Caco-2 (cell line): ENCODE data around the gene AKAP8L. TPM values are rescaled to one million over a fixed set of nuclear protein-coding genes. Genes with fewer than 3 reads are reported as not detected.

Source experiments
- BruUV-seq: library from RNA; stranded (reverse); fragments of 400-500 nt; replicated peaks from 2 replicates; lab custom pipeline; 2021; lab: Mats Ljungman, UMichigan
- CTCF ChIA-PET: fragments of 300-600 bp; sonication (Branson Sonifier 250); formaldehyde crosslinking; loops from one replicate; lab custom pipeline; 2022; ENCODE audit warnings: antibody characterized with exemption; lab: Charles Lee
- POLR2A ChIA-PET: fragments of 300-600 bp; sonication (Branson Sonifier 250); formaldehyde crosslinking; loops from one replicate; lab custom pipeline; 2022; ENCODE audit warnings: antibody characterized with exemption; lab: Charles Lee
- DNase-seq, 2 experiments: peaks; one replicate each; pipeline versions ENCODE4 v3.0.0 to v3.0.0-alpha.2; 2020 to 2022
- H3K27me3 ChIP-seq: replicated peaks from 2 replicates; pipeline ENCODE4 v1.6.0; 2011; ENCODE audit warnings: low read length; ENCODE audit not compliant: control insufficient read depth, insufficient read depth
- H3K36me3 ChIP-seq: 2 replicates; pipeline ENCODE4 v1.5.1; 2011; ENCODE audit warnings: low read length; ENCODE audit not compliant: control insufficient read depth, insufficient read depth
- H3K4me1 ChIP-seq: fragments of 250-450 bp; sonication (Bioruptor Pico); 2 replicates; pipeline ENCODE4 v1.5.1; 2020; ENCODE audit warnings: mild to moderate bottlenecking
- H3K4me3 ChIP-seq: 2 replicates; pipeline ENCODE4 v1.5.1; 2011; ENCODE audit warnings: low read depth, mild to moderate bottlenecking, control low read depth, low read length
- H3K9me3 ChIP-seq: fragments of 250-450 bp; sonication (Bioruptor Pico); 2 replicates; pipeline ENCODE4 v1.5.1; 2020; ENCODE audit warnings: mild to moderate bottlenecking, moderate library complexity
- H3K27ac Mint-ChIP-seq: one replicate; pipeline ENCODE4 v1.8.0; 2022; ENCODE audit warnings: mixed read lengths; ENCODE audit not compliant: unreplicated experiment
- H3K27me3 Mint-ChIP-seq: one replicate; pipeline ENCODE4 v1.8.0; 2022; ENCODE audit warnings: mixed read lengths; ENCODE audit not compliant: insufficient read depth, unreplicated experiment
- H3K36me3 Mint-ChIP-seq: one replicate; pipeline ENCODE4 v1.8.0; 2022; ENCODE audit warnings: mild to moderate bottlenecking, mixed read lengths; ENCODE audit not compliant: insufficient read depth, unreplicated experiment
- H3K4me1 Mint-ChIP-seq: one replicate; pipeline ENCODE4 v1.8.0; 2022; ENCODE audit warnings: low read depth, mixed read lengths; ENCODE audit not compliant: unreplicated experiment
- H3K4me3 Mint-ChIP-seq: one replicate; pipeline ENCODE4 v1.8.0; 2022; ENCODE audit warnings: mild to moderate bottlenecking, moderate library complexity, mixed read lengths; ENCODE audit not compliant: unreplicated experiment
- H3K9me3 Mint-ChIP-seq: one replicate; pipeline ENCODE4 v1.8.0; 2022; ENCODE audit warnings: mixed read lengths; ENCODE audit not compliant: unreplicated experiment
- intact Hi-C: fragments of 100-400 bp; cut with micrococcal nuclease; formaldehyde crosslinking; loops from one replicate; pipeline ENCODE4 v1.10.0; 2022; ENCODE audit not compliant: unreplicated experiment
- total RNA-seq: library from RNA; stranded (reverse); gene quantifications from 2 replicates; pipeline ENCODE4 v1.2.3, GENCODE V29; 2022
- TF ChIP-seq, protein P1 (sequence below), 2 experiments: fragments of 200-600 bp in 1 of 2; IDR thresholded peaks; 1 replicate in 1 of 2; 2 replicates in 1 of 2; pipeline versions ENCODE4 v1.5.1 to v1.8.0; 2011 to 2022; ENCODE audit warnings: antibody characterized with exemption in 1 of 2, control low read depth in 1 of 2, inconsistent platforms in 1 of 2, low read depth in 1 of 2, low read length in 1 of 2, mild to moderate bottlenecking in 1 of 2, moderate library complexity in 1 of 2; ENCODE audit not compliant: insufficient read depth in 1 of 2, severe bottlenecking in 1 of 2, unreplicated experiment in 1 of 2

AKAP8L gene
- total RNA-seq, 1 experiment from 2014 or later: 112 TPM

DNA sequence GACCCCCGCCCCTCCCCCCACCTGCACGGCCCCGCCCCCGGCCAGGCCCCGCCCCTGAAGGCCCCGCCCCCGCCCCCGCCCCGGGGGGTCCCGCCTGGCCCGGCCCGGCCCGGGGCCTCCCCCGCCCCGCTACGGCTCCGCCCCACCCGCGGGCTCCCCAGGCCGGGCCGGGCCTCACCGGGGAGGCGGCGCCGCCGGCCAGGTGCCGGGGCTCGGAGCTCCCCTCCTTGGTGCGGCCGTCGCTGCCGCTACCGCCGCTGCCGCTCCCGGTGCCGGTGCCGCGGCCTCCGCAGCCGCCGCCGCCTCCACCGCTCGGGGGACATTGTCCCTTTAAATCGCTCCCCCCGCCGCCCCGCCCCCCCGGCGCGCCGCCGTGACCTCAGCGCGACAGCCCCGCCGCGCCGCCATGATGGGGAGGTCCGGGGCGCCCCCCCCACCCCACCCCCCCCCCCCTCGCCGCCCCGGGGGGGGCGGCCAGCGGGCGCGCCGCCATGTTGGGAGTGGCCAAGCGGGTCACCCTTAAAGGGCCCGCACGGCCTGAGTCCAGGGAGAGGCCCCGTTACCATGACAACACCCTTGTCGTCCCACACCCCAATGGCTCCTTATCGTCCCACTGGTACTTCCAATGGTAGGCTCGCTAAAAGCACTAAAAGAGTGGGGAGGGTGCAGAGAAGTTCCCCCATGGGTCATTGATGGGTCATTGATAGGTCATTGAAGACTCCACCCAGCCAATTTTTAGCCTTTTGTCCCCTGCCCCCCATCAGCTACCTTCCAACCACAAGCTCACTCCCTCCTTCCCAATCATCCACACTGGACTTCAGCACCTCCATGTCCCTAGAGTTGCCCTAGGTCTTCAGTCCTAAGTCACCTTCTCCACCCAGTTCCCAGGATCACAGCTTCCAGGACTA is 31.1 kb upstream of the AKAP8L start, which contains the start of gene WIZ:
Gene WIZ (minus strand): TSS at position 337 of the 908 bp plus-strand sequence. CDS start 1,649 bp downstream, outside the sequence.
- H3K36me3 Mint-ChIP-seq: peaks cover 5% of the 10 kb centered on the region
- TF ChIP-seq, protein P1, sequence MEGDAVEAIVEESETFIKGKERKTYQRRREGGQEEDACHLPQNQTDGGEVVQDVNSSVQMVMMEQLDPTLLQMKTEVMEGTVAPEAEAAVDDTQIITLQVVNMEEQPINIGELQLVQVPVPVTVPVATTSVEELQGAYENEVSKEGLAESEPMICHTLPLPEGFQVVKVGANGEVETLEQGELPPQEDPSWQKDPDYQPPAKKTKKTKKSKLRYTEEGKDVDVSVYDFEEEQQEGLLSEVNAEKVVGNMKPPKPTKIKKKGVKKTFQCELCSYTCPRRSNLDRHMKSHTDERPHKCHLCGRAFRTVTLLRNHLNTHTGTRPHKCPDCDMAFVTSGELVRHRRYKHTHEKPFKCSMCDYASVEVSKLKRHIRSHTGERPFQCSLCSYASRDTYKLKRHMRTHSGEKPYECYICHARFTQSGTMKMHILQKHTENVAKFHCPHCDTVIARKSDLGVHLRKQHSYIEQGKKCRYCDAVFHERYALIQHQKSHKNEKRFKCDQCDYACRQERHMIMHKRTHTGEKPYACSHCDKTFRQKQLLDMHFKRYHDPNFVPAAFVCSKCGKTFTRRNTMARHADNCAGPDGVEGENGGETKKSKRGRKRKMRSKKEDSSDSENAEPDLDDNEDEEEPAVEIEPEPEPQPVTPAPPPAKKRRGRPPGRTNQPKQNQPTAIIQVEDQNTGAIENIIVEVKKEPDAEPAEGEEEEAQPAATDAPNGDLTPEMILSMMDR (IDR thresholded peaks at IDR 0.05; ENCODE audit: insufficient read depth in 1 of 2, low read depth in 1 of 2, low read length in 1 of 2, severe bottlenecking in 1 of 2, unreplicated experiment in 1 of 2): no peak
- 0 out of 2 replicates have a peak, but pooled peaks cover 7% of the 10 kb centered on the region for H3K4me1 ChIP-seq
- H3K27ac Mint-ChIP-seq: peak within 1 kb of the TSS; percentile 64
- H3K9me3 Mint-ChIP-seq: no peaks in the 10 kb centered on the region
- H3K4me3 Mint-ChIP-seq: peak within 1 kb of the TSS; percentile 75
- H3K4me3 ChIP-seq: peak within 1 kb of the TSS; percentile 74
- POLR2A ChIA-PET: no interaction called here
- H3K9me3 ChIP-seq: no peaks in the 10 kb centered on the region
- no TSS peak for BruUV-seq
- no peaks in the 10 kb centered on the region for H3K27me3 ChIP-seq
- DNase-seq: peak; percentile 82 to 87
- H3K4me1 Mint-ChIP-seq: peaks cover 16% of the 10 kb centered on the region
- CTCF ChIA-PET: no interaction called here
- intact Hi-C loops: loop anchor here (1.0 kb wide), 1 partner anchor 31 kb away; no protein-coding TSS in a partner anchor
- no peaks in the 10 kb centered on the region for H3K36me3 ChIP-seq
- no peaks in the 10 kb centered on the region for H3K27me3 Mint-ChIP-seq

DNA sequence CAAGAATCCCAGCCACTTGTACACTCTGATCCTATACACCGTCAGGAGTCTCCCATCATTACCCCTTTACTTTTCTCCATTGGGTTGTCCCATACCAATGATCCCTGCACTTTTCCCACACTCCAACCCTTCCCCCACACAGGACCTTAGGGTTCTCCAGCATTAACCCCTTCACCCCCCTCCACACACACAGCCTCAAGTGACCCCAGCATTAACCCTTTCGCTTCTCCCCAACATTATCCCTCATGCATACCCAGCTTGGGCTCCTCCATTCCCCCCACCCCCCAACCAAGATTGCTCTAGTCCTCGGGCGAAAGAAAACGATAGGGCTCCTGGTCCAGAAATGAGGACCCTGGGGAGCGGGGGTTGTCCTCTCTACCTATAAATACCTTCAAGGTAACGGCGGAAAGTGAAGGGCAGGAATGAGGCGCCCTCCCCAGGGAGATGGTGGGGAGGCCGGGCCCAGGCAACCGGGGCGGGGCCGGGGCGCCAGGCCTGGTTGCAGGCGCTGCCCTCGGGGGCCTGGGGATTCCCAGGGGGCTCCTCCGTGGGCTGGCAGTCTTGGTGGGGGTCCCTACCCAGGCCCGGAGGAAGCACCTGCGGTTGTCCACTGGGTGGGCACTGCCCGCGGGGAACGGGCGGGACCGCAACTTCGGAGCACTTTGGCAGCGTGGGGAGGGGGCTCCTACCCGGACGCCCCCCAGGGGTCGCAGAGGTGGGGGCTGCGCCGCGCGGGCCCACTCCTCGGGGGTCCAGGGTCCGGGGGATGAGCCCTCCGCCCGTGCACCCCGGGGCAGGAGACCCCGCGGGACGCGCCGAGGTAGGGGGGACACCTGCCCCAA is 30.2 kb upstream of the AKAP8L start:
- intact Hi-C loops: loop anchor here (1.0 kb wide), 1 partner anchor 30 kb away; no protein-coding TSS in a partner anchor
- ChIA-PET CTCF (no interaction called here), POLR2A (no interaction called here)
- Mint-ChIP-seq H3K27me3 (no peaks in the 10 kb centered on the region), H3K9me3 (no peaks in the 10 kb centered on the region), H3K4me1 (peaks cover 16% of the 10 kb centered on the region), H3K36me3 (peaks cover 5% of the 10 kb centered on the region), H3K27ac (peak overlapping the region; percentile 24), H3K4me3 (peak overlapping the region; percentile 54)
- no TSS peak for BruUV-seq
- TF ChIP-seq, protein P1 (IDR thresholded peaks at IDR 0.05; ENCODE audit: insufficient read depth in 1 of 2, low read depth in 1 of 2, low read length in 1 of 2, severe bottlenecking in 1 of 2, unreplicated experiment in 1 of 2): no peak
- H3K9me3 ChIP-seq: no peaks in the 10 kb centered on the region
- H3K4me3 ChIP-seq: peak overlapping the region; percentile 74
- no peaks in the 10 kb centered on the region for H3K27me3 ChIP-seq
- 0 out of 2 replicates have a peak, but pooled peaks cover 7% of the 10 kb centered on the region for H3K4me1 ChIP-seq
- peak; percentile 21 to 47 for DNase-seq
- no peaks in the 10 kb centered on the region for H3K36me3 ChIP-seq
